Subcutaneous adipose tissue (tissue), 4 donors: ENCODE measurements around the gene KCNN4. TPM values are rescaled to one million over a fixed set of nuclear protein-coding genes. Genes with fewer than 3 reads are reported as not detected.

Experiments
- total RNA-seq, 4 donors: library from RNA; depleted of rRNA; stranded (reverse); fragments of >200 nt; gene quantifications; one replicate each; pipeline ENCODE4 v1.1.0, GENCODE V29; 2016
- TF ChIP-seq, protein P1 (sequence below): fragments of 450-650 bp; IDR thresholded peaks from one replicate; pipeline ENCODE4 v1.5.1; 2016; ENCODE audit warnings: low read depth, mild to moderate bottlenecking, control low read depth, antibody characterized with exemption, moderate library complexity

The KCNN4 gene
- total RNA-seq, 4 donors from 2014 or later = 0.57 to 25.2 (median 3.6) TPM

DNA sequence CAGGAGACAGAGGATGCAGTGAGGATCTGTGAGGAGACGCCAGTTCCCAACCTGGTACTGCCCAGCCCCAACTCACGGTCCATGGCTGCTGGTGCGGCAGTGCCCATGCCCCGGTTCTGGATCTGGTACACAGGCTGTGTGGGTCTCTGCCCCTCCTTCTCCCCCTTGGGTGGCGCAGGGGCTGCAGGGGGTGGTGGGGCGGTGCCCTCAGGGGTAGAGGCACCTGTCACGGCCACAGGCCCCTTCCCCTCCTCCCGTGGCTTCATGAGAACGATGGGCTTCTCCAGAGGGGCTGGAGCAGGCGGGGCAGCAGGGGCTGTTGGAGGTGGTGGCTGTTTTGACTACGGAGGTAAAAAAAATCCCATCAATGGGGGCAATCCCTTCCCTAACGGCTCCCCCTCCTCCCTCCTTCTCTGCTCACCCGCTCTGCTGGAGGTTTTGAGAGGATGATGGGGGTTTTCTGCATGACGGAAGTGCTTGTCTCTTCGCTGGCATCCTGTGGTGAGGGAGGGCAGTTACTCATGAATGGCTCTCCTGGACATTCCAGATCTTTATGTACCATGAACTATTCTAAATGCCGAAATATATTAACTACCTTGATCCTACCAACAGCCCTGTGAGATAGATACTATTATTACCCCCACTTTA is 33.1 kb downstream of the KCNN4 start:
- TF ChIP-seq, protein P1, sequence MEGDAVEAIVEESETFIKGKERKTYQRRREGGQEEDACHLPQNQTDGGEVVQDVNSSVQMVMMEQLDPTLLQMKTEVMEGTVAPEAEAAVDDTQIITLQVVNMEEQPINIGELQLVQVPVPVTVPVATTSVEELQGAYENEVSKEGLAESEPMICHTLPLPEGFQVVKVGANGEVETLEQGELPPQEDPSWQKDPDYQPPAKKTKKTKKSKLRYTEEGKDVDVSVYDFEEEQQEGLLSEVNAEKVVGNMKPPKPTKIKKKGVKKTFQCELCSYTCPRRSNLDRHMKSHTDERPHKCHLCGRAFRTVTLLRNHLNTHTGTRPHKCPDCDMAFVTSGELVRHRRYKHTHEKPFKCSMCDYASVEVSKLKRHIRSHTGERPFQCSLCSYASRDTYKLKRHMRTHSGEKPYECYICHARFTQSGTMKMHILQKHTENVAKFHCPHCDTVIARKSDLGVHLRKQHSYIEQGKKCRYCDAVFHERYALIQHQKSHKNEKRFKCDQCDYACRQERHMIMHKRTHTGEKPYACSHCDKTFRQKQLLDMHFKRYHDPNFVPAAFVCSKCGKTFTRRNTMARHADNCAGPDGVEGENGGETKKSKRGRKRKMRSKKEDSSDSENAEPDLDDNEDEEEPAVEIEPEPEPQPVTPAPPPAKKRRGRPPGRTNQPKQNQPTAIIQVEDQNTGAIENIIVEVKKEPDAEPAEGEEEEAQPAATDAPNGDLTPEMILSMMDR = no peak

DNA sequence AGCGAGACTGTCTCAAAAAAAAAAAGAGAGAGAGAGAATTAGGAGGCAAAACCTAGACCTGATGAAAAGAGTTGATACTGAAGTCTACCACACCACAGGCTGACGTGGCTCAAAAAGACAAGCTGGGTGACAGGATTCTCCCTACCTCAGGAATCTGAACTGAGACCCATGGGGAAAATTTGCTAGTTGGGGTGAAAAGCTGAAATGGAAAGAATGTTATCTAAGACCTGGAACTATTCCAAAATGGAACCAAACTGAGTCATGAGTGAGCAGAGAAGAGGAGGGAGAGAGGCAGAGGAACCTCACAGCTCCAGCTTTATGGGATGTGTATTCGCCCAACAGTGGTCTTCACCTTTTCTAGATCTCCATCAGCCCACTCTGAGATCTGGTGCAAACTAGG is 37.7 kb downstream of the KCNN4 start:
- TF ChIP-seq, protein P1 = no peak

DNA sequence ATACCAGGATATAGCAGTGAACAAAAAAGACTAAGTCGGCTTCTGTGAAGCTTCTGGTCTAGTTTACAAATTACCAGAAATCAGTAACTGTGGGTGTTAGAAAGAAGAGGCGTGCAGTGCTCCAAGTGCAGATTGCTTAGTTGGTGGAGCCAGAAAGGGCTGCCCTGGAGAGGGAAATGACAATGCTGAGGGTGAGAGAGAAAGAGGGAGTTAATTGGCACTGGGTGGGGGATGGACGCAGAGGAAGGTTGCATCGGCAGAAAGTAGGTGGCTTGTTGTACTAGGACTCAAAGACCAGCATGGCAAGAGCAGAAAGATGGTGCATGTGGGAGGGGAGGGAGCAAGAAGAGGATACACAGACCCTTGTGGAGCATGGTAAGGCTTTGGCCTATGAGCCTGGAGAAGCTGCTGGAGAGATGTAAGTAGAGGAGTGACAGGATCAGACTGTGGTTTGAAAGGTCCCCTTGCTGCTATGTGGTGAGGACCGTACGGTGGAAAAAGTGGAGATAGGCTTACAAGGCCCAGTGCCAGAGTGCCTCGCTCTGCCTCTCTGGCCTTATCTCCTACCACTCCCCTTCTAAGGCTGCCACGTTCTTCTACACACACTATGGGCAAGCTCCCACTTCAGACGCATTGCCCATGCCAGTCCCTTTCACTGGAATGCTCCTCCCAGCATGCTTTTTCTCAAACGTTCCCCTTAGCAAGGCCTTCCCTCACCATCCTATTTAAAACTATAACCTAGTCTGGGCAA is 39.5 kb downstream of the KCNN4 start:
- TF ChIP-seq, protein P1 = no peak

DNA sequence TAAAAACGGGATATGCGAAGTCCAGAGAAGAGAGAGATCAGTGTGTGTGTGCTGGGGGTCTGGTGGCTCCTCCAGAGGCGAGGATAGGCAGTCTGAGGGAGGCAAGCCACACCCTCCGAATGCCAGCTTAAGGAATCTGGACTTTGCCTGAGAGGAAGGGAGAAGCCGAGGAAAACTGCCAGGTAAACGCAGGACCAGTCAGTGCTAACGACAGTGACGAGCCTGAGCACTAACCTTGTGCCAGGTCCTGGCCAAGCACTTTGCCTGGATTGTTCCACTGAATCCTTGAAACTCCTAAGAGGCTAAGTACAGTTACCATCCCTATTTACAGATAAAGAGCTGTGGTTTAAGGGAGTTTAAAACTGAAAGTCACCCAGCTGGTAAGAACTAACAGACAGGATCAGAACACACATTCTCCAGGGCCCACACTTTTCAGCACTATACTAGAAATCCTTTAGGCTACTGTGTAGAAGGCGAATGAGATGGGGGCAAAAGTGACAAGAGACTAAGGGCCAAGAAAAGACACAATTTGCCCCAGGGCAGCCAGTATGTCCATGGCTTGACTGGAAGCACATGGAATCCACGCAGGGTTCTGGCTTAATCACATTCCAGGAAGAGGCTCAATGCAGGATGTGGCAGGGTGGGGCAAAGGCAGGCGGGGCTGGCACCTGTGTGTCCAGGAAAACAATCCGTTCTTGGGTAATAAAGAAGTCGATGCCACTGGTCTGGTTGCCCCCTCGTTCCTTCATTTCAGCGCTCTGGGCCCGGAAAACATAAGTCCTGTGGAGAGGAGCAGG is 41.1 kb downstream of the KCNN4 start:
- TF ChIP-seq, protein P1 = no peak

DNA sequence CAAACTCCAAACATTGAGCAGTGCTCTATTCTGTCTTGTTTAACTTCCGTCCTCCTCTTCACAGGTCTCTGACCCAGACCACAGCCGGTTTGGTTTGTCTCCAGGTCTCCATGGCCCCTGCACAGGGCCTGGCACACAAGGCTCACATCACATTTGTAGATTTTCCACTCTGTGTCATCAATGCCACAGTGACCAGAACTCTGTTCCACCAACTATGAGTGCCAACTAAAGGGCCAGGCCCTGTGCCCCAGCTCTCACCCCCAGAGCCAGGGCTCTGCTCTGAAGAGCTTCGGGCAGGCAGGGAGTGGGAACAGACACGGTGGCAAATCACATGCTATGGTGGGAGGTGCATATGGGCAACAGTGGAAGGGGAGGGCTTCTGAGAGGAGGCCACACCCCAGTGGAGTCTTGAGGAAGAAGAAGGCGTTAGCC is 42.0 kb downstream of the KCNN4 start:
- TF ChIP-seq, protein P1 = no peak

DNA sequence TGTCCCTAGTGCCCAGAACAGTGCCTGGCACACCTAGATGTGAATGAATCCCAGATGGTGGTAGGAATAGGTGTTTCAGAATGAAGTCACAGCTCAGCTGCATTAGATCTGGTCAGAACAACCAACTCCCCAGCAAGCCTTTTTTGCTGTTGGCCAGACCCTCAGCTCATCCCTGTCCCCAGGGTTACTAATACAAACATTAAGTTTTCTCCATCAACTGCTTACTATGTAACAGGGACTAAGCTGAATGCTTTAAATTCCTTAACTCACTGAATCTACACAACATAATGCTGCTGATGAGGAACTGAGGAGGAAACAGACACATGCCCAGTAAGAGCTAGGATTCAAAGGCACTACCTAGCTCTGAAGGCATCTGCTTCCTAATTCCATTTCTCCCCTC is 44.8 kb downstream of the KCNN4 start:
- TF ChIP-seq, protein P1 = no peak

DNA sequence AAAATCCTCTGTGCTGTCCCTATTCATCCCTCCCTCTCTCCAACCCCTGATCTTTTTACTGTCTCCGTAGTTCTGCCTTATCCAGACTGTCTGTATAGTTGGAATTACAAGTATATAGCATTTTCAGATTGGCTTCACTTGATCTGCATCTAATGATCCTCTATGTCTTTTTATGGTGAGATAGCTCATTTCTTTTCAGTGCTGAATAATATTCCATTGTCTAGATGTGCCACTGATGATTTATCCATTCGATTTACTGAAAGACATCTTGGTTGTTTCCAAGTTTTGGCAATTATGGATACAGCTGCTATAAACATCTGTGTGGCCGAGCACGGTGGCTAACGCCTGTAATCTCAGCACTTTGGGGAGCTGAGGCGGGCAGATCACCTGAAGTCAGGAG is 45.8 kb downstream of the KCNN4 start:
- TF ChIP-seq, protein P1 = no peak
